HEK293 (cell line): Measurements from ENCODE around the gene LRBA.

Source experiments
- CTCF ChIA-PET: fragments of 350-600 bp; formaldehyde crosslinking; extraction: SDS; loops from one replicate; lab custom pipeline; 2021; ENCODE audit warnings: antibody characterized with exemption; lab: Yijun Ruan, JAX
- POLR2A ChIA-PET: fragments of 300-600 bp; formaldehyde crosslinking; extraction: SDS; loops from one replicate; lab custom pipeline; 2020; ENCODE audit warnings: antibody characterized with exemption, inconsistent platforms; lab: Yijun Ruan, JAX
- H3K27ac ChIP-seq: fragments of 200-500 bp; sonication (Bioruptor generic); 2 replicates; pipeline ENCODE4 v1.5.1; 2014; ENCODE audit warnings: low read depth, low read length, control low read depth, inconsistent platforms; ENCODE audit errors: extremely low read depth
- H3K36me3 ChIP-seq, 2 experiments: fragments of 200-500 bp in 1 of 2; sonication (Bioruptor generic) in 1 of 2; 1 replicate in 1 of 2; 2 replicates in 1 of 2; pipeline ENCODE4 v1.5.1; 2014 to 2017; ENCODE audit warnings: inconsistent platforms in 2 of 2, low read length in 2 of 2; ENCODE audit not compliant: control insufficient read depth in 2 of 2, insufficient read depth in 1 of 2
- H3K4me1 ChIP-seq: fragments of 200-500 bp; sonication (Bioruptor generic); 2 replicates; pipeline ENCODE4 v1.5.1; 2014; ENCODE audit warnings: mild to moderate bottlenecking, low read length, inconsistent platforms; ENCODE audit not compliant: control insufficient read depth, insufficient read depth
- H3K4me3 ChIP-seq: 2 replicates; pipeline ENCODE4 v1.5.1; 2011; ENCODE audit warnings: low read depth, mild to moderate bottlenecking, control low read depth, low read length, moderate library complexity
- H3K9me3 ChIP-seq: fragments of 200-500 bp; sonication (Bioruptor generic); 2 replicates; pipeline ENCODE4 v1.5.1; 2014; ENCODE audit warnings: low read depth, low read length, inconsistent platforms; ENCODE audit not compliant: control insufficient read depth, insufficient read depth
- FEZF1 ChIP-seq: fragments of 450-650 bp; formaldehyde crosslinking; IDR thresholded peaks from 2 replicates; pipeline ENCODE4 v1.5.1; 2016; ENCODE audit warnings: missing biosample characterization, missing genetic modification characterization
- GLIS1 ChIP-seq: fragments of 450-650 bp; formaldehyde crosslinking; IDR thresholded peaks from 2 replicates; pipeline ENCODE4 v1.5.1; 2016; ENCODE audit warnings: missing biosample characterization, missing genetic modification characterization
- IKZF3 ChIP-seq: fragments of 450-650 bp; IDR thresholded peaks from 2 replicates; pipeline ENCODE4 v1.5.0; 2018; ENCODE audit warnings: missing biosample characterization, mild to moderate bottlenecking, missing genetic modification characterization, moderate library complexity
- KLF8 ChIP-seq: fragments of 450-650 bp; formaldehyde crosslinking; IDR thresholded peaks from 2 replicates; pipeline ENCODE4 v1.5.1; 2016; ENCODE audit warnings: missing biosample characterization, missing genetic modification characterization
- OSR2 ChIP-seq: fragments of 450-650 bp; formaldehyde crosslinking; IDR thresholded peaks from 2 replicates; pipeline ENCODE4 v1.5.1; 2016; ENCODE audit warnings: missing biosample characterization, missing genetic modification characterization
- WT1 ChIP-seq: fragments of 450-650 bp; formaldehyde crosslinking; IDR thresholded peaks from 2 replicates; pipeline ENCODE4 v1.5.1; 2016; ENCODE audit warnings: missing biosample characterization, missing genetic modification characterization
- ZBTB17 ChIP-seq: fragments of 450-650 bp; formaldehyde crosslinking; IDR thresholded peaks from 2 replicates; pipeline ENCODE4 v1.5.1; 2016; ENCODE audit warnings: missing biosample characterization, missing genetic modification characterization
- ZBTB20 ChIP-seq: fragments of 450-650 bp; formaldehyde crosslinking; IDR thresholded peaks from 2 replicates; pipeline ENCODE4 v1.5.1; 2016; ENCODE audit warnings: missing biosample characterization, missing genetic modification characterization
- ZFP3 ChIP-seq: fragments of 450-650 bp; formaldehyde crosslinking; IDR thresholded peaks from 2 replicates; pipeline ENCODE4 v1.5.1; 2016; ENCODE audit warnings: low read depth, missing biosample characterization, missing genetic modification characterization
- ZNF184 ChIP-seq: fragments of 450-650 bp; IDR thresholded peaks from 2 replicates; pipeline ENCODE4 v1.5.1; 2018; ENCODE audit warnings: missing biosample characterization, mild to moderate bottlenecking, missing genetic modification characterization
- ZNF221 ChIP-seq: fragments of 450-650 bp; formaldehyde crosslinking; IDR thresholded peaks from 2 replicates; pipeline ENCODE4 v1.5.1; 2017; ENCODE audit warnings: missing biosample characterization, missing genetic modification characterization, borderline replicate concordance
- ZNF248 ChIP-seq: fragments of 450-650 bp; formaldehyde crosslinking; IDR thresholded peaks from 2 replicates; pipeline ENCODE4 v1.5.1; 2017; ENCODE audit warnings: missing biosample characterization, missing genetic modification characterization
- ZNF311 ChIP-seq: fragments of 450-650 bp; formaldehyde crosslinking; IDR thresholded peaks from 2 replicates; pipeline ENCODE4 v1.5.1; 2017; ENCODE audit warnings: missing biosample characterization, missing genetic modification characterization, borderline replicate concordance
- ZNF335 ChIP-seq: fragments of 450-650 bp; formaldehyde crosslinking; conservative IDR thresholded peaks from 2 replicates; pipeline ENCODE4 v1.5.1; 2016; ENCODE audit warnings: missing biosample characterization, missing genetic modification characterization
- ZNF366 ChIP-seq: fragments of 450-650 bp; formaldehyde crosslinking; conservative IDR thresholded peaks from 2 replicates; pipeline ENCODE4 v1.5.1; 2016; ENCODE audit warnings: missing biosample characterization, missing genetic modification characterization
- ZNF423 ChIP-seq: fragments of 450-650 bp; formaldehyde crosslinking; IDR thresholded peaks from 2 replicates; pipeline ENCODE4 v1.5.1; 2016; ENCODE audit warnings: missing biosample characterization, missing genetic modification characterization
- ZNF530 ChIP-seq: fragments of 450-650 bp; formaldehyde crosslinking; IDR thresholded peaks from 2 replicates; pipeline ENCODE4 v1.5.1; 2016; ENCODE audit warnings: low read depth, missing biosample characterization, missing genetic modification characterization
- ZNF548 ChIP-seq: fragments of 450-650 bp; formaldehyde crosslinking; IDR thresholded peaks from 2 replicates; pipeline ENCODE4 v1.5.1; 2016; ENCODE audit warnings: missing biosample characterization, missing genetic modification characterization
- ZNF600 ChIP-seq: fragments of 450-650 bp; formaldehyde crosslinking; IDR thresholded peaks from 2 replicates; pipeline ENCODE4 v1.5.1; 2016; ENCODE audit warnings: missing biosample characterization, missing genetic modification characterization
- ZNF623 ChIP-seq: fragments of 450-650 bp; formaldehyde crosslinking; IDR thresholded peaks from 2 replicates; pipeline ENCODE4 v1.5.1; 2016; ENCODE audit warnings: missing biosample characterization, missing genetic modification characterization
- ZNF629 ChIP-seq: fragments of 450-650 bp; formaldehyde crosslinking; IDR thresholded peaks from 2 replicates; pipeline ENCODE4 v1.5.1; 2017; ENCODE audit warnings: missing biosample characterization, missing genetic modification characterization
- ZNF664 ChIP-seq: fragments of 450-650 bp; formaldehyde crosslinking; IDR thresholded peaks from 2 replicates; pipeline ENCODE4 v1.5.1; 2016; ENCODE audit warnings: missing biosample characterization, missing genetic modification characterization
- TF ChIP-seq, protein P1 (sequence below): fragments of 450-650 bp; formaldehyde crosslinking; IDR thresholded peaks from 2 replicates; pipeline ENCODE4; 2016; ENCODE audit warnings: missing biosample characterization, missing genetic modification characterization
- TF ChIP-seq, protein P2 (sequence below): fragments of 450-650 bp; formaldehyde crosslinking; IDR thresholded peaks from 2 replicates; pipeline ENCODE4 v1.5.1; 2016; ENCODE audit warnings: missing biosample characterization, missing genetic modification characterization
- TF ChIP-seq, protein P3 (sequence below): fragments of 450-650 bp; formaldehyde crosslinking; IDR thresholded peaks from 2 replicates; pipeline ENCODE4 v1.5.1; 2016; ENCODE audit warnings: missing biosample characterization, missing genetic modification characterization

The LRBA gene

DNA sequence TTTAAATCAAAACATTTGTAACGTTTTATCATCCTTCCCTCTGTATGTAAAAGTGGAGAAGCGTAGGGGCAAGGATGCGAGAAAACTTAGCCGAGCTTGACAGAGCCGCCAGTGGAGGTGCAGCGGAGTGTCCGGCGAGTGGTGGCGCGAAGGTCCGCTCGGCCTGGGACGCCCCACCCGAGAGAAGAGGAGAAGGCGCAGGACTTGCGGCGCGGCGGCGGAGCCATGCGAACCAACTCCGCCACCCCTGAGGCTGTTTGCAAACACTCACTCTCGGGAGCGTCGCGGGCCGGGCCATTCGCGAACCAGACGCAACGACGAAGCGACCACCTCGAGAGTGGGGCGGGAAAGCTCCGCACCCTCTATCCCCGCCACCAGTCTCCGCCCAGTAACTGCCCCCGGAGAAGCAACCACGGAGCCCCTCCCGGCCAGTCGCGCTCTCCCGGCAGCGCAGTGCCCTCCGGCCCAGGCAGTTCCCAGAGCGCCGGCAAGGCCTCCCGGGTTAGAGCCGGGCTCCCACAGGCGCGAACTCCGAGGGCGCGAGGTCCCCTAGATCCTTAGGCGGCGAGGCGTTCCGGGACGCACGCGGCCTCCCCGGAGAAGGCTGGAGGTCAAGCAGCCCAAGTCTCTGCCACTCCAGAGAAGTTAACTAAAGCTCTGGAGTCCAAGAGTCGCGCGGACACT is 435.4 kb downstream of the LRBA start (continued):
- TF ChIP-seq GLIS1 (tag by site-specific recombination) = peak; percentile 79
- TF ChIP-seq ZFP3 = no peak
- TF ChIP-seq ZNF221 (tag by site-specific recombination) = no peak
- TF ChIP-seq, protein P1, sequence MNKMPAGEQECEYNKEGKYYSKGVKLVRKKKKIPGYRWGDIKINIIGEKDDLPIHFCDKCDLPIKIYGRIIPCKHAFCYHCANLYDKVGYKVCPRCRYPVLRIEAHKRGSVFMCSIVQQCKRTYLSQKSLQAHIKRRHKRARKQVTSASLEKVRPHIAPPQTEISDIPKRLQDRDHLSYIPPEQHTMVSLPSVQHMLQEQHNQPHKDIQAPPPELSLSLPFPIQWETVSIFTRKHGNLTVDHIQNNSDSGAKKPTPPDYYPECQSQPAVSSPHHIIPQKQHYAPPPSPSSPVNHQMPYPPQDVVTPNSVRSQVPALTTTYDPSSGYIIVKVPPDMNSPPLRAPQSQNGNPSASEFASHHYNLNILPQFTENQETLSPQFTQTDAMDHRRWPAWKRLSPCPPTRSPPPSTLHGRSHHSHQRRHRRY (tag by site-specific recombination) = no peak
- TF ChIP-seq ZNF311 (tag by site-specific recombination) = no peak
- no peak for TF ChIP-seq ZNF623 (tag by site-specific recombination)
- peak; percentile 53; the same call in 1 of the 2 replicates for TF ChIP-seq ZNF600 (tag by site-specific recombination)
- peak; percentile 39; the same call in 1 of the 2 replicates for TF ChIP-seq KLF8 (tag by site-specific recombination)

DNA sequence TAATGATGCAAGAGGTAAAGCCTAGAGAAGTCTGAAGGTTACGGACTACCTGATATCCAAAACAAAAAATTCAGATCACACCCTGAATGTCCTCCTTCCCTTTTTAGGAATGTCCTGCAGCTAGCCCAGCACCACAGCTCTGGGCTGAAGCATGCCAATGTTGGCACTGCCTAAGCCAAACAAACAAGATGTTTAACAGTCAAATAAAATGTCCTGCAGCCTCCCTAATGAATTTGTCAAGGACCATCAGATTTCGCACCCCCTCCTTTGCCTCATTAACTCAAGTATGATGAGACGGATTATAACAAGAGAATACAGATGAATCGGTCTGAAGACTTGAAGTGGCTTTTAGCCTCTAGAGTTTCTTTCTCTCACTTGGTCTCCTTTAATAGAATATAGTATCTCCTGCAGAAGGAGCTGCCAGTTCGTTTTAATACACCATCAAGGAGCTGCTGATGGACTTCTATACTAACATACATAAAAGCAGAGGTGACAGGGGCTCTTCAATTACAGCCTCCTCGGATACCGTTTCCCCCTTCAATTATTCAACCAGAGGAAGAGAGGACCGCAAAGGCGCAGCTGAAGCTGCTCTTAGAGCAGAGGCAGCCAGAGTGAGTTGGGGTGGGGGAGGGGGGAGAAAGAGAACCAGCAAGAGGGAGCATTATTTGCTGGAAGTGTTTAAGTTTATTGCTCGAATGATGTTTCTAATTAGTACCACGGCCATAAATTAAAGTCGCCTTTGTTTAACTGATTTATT is 436.2 kb downstream of the LRBA start:
- POLR2A ChIA-PET = no interaction called here
- H3K27ac ChIP-seq = no peak overlapping the region; the same call in 1 of the 2 replicates
- H3K4me1 ChIP-seq = no peaks in the 10 kb centered on the region
- CTCF ChIA-PET = interaction anchor here (0.9 kb wide), 1 partner anchor 281 kb away, joined by 4 read pairs; no protein-coding TSS in a partner anchor
- no peaks in the 10 kb centered on the region for H3K9me3 ChIP-seq
- 0 out of 2 replicates have a peak, but pooled peaks have one; percentile 6 for TF ChIP-seq IKZF3 (tag by site-specific recombination)
- TF ChIP-seq ZNF548 (tag by site-specific recombination) = no peak
- TF ChIP-seq FEZF1 = peak; percentile 57
- TF ChIP-seq ZNF664 (tag by site-specific recombination) = 0 out of 2 replicates have a peak, but pooled peaks have one; percentile 20
- TF ChIP-seq ZBTB20 (tag by site-specific recombination) = peak; percentile 45; the same call in 1 of the 2 replicates
- no peak for TF ChIP-seq ZNF248
- TF ChIP-seq ZNF184 (tag by site-specific recombination) = no peak
- TF ChIP-seq ZNF335 (tag by site-specific recombination) = peak; percentile 40
- TF ChIP-seq WT1 (tag by site-specific recombination) = peak; percentile 61; the same call in 1 of the 2 replicates
- peak; percentile 45; the same call in 1 of the 2 replicates for TF ChIP-seq ZNF366 (tag by site-specific recombination)
- TF ChIP-seq, protein P2, sequence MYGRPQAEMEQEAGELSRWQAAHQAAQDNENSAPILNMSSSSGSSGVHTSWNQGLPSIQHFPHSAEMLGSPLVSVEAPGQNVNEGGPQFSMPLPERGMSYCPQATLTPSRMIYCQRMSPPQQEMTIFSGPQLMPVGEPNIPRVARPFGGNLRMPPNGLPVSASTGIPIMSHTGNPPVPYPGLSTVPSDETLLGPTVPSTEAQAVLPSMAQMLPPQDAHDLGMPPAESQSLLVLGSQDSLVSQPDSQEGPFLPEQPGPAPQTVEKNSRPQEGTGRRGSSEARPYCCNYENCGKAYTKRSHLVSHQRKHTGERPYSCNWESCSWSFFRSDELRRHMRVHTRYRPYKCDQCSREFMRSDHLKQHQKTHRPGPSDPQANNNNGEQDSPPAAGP (tag by site-specific recombination) = peak; percentile 20; the same call in 1 of the 2 replicates
- peak; percentile 19; the same call in 1 of the 2 replicates for TF ChIP-seq ZBTB17 (tag by site-specific recombination)
- TF ChIP-seq OSR2 (tag by site-specific recombination) = 0 out of 2 replicates have a peak, but pooled peaks have one; percentile 30
- peak; percentile 83 for TF ChIP-seq ZNF600 (tag by site-specific recombination)
- peak overlapping the region; percentile 42 for H3K4me3 ChIP-seq
- H3K36me3 ChIP-seq = peaks cover 0 to 12% of the 10 kb centered on the region in 2 experiments; a peak in 1 of 3 replicates

DNA sequence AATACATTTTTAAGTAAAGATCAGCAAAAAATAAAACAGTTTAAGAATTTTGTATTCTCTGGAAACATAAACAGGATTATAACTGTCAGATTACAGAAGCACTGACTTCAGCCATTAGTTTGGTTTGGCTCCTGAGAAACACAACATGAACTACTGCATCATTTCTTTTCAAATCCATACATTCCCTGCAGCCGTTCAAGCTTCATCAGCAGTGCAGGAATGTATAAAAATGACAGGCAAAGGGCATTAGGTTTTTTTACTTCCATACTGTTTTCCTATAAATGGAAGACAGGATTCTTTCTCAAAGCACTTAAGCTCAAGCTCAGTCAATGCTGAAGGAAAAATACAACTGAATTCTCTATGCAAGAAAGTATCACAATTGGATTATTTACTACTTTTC is 437.3 kb downstream of the LRBA start:
- Histone ChIP-seq H3K4me3 (no peak overlapping the region), H3K9me3 (no peaks in the 10 kb centered on the region), H3K36me3 (peaks cover 0 to under 1% of the 10 kb centered on the region in 2 experiments; a peak in 1 of 3 replicates), H3K4me1 (peaks cover 4% of the 10 kb centered on the region; the same call in 1 of the 2 replicates), H3K27ac (no peak overlapping the region)
- no peak for TF ChIP-seq ZNF629 (tag by site-specific recombination)
- TF ChIP-seq ZNF335 (tag by site-specific recombination) = no peak
- no peak for TF ChIP-seq ZNF423 (tag by site-specific recombination)
- TF ChIP-seq ZNF623 (tag by site-specific recombination) = no peak
- TF ChIP-seq, protein P3, sequence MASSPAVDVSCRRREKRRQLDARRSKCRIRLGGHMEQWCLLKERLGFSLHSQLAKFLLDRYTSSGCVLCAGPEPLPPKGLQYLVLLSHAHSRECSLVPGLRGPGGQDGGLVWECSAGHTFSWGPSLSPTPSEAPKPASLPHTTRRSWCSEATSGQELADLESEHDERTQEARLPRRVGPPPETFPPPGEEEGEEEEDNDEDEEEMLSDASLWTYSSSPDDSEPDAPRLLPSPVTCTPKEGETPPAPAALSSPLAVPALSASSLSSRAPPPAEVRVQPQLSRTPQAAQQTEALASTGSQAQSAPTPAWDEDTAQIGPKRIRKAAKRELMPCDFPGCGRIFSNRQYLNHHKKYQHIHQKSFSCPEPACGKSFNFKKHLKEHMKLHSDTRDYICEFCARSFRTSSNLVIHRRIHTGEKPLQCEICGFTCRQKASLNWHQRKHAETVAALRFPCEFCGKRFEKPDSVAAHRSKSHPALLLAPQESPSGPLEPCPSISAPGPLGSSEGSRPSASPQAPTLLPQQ = no peak
- TF ChIP-seq ZNF530 (tag by site-specific recombination) = no peak
- ChIA-PET POLR2A (no interaction called here), CTCF (no interaction called here)
